Adrenal gland (tissue), 12 donors: ENCODE measurements around the gene LY86. TPM values are rescaled to one million over a fixed set of nuclear protein-coding genes. Genes with fewer than 3 reads are reported as not detected.

Experiments used
- DNase-seq, 7 donors: peaks; one replicate each; pipeline ENCODE4 v3.0.0-alpha.2; 2019 to 2020
- H3K27ac ChIP-seq, 5 donors: fragments of 200-600 bp; sonication (generic) in 4 of 5; 1 replicate in 3 of 5; 2 replicates in 2 of 5; pipeline versions ENCODE4 v1.5.1 to v1.8.0; 2016 to 2020; ENCODE audit warnings: mild to moderate bottlenecking in 1 of 5
- H3K27me3 ChIP-seq: fragments of 200-600 bp; 2 replicates; pipeline ENCODE4 v1.8.0; 2021
- H3K36me3 ChIP-seq, 2 donors: fragments of 200-600 bp; replicated peaks in 1 of 2; 1 replicate in 1 of 2; 2 replicates in 1 of 2; pipeline versions ENCODE4 v1.5.1 to v1.8.0; 2018 to 2022
- H3K4me1 ChIP-seq, 2 donors: fragments of 200-600 bp; replicated peaks in 1 of 2; 1 replicate in 1 of 2; 2 replicates in 1 of 2; pipeline versions ENCODE4 v1.5.1 to v1.8.0; 2018 to 2021
- H3K4me3 ChIP-seq, 4 donors: fragments of 200-600 bp; sonication (generic) in 3 of 4; one replicate each; pipeline ENCODE4 v1.5.1; 2016 to 2018
- H3K9me3 ChIP-seq, 3 donors: fragments of 200-600 bp; sonication (generic) in 1 of 3; replicated peaks in 1 of 3; 1 replicate in 2 of 3; 2 replicates in 1 of 3; pipeline versions ENCODE4 v1.5.1 to v1.8.0; 2016 to 2021
- POLR2A ChIP-seq, 2 donors: fragments of 450-650 bp; IDR thresholded peaks; one replicate each; pipeline ENCODE4 v1.6.1; 2017; ENCODE audit warnings: antibody characterized with exemption in 2 of 2, mild to moderate bottlenecking in 2 of 2, moderate library complexity in 1 of 2
- WGBS, 4 donors: extraction: QIAGEN DNeasy Blood & Tissue Kit in 2 of 4; methylation state at CpG; one replicate each; pipeline versions ENCODE4 v1.1.5 to v1.1.7; 2013 to 2017; 5-methylcytosine and 5-hydroxymethylcytosine counted together
- intact Hi-C, 2 donors: fragments of 100-400 bp; cut with DNase I; formaldehyde crosslinking; loops; one replicate each; pipeline versions ENCODE4 v1.14.1 to v1.15.0; 2022 to 2023
- polyA plus RNA-seq, 3 donors: library from polyadenylated mRNA; stranded (reverse); fragments of 200-250 nt in 2 of 3; fragments of 350-450 nt in 1 of 3; fragmentation: Illumina TruSeq in 1 of 3; extraction: RNeasy Lipid Tissue Mini Kit (QIAGEN cat#74804) in 1 of 3; gene quantifications; one replicate each; pipeline ENCODE4 v1.2.3, GENCODE V29; 2013 to 2014
- total RNA-seq, 9 donors: library from RNA; depleted of rRNA in 4 of 9; stranded (reverse); fragments of >200 nt in 4 of 9; fragments of 120-200 nt in 1 of 9; fragmentation: NEBNext Ultra II Directional in 1 of 9; extraction: Animal tissue kit (Norgen Biotek cat#: 25700) in 1 of 9; gene quantifications; one replicate each; pipeline versions ENCODE4 v1.1.0 to v1.2.4, GENCODE V29; 2013 to 2023
- TF ChIP-seq, protein P1 (sequence below), 6 experiments: fragments of 450-650 bp in 4 of 6; fragments of 200-600 bp in 2 of 6; sonication (generic) in 1 of 6; IDR thresholded peaks; 1 replicate in 5 of 6; 2 replicates in 1 of 6; pipeline versions ENCODE4 v1.5.1 to v1.8.0; 2016 to 2021; ENCODE audit warnings: antibody characterized with exemption in 6 of 6, mild to moderate bottlenecking in 2 of 6, moderate library complexity in 1 of 6
- donor health status: healthy with polysubstance abuse.
- donor health status: Bipolar disorder and iron deficiency.
- donor health status: DM: yes; HTN: yes; CAD: no.
- donor health status: DM: no; HTN: no; CAD: no.
- donor health status: DM: no; HTN: no; CAD: no.
- donor health status: DM: yes; HTN: yes; CAD: no.

LY86 gene
- total and polyA plus RNA-seq, 12 donors = 0.60 to 25.7 (median 7.1) TPM

DNA sequence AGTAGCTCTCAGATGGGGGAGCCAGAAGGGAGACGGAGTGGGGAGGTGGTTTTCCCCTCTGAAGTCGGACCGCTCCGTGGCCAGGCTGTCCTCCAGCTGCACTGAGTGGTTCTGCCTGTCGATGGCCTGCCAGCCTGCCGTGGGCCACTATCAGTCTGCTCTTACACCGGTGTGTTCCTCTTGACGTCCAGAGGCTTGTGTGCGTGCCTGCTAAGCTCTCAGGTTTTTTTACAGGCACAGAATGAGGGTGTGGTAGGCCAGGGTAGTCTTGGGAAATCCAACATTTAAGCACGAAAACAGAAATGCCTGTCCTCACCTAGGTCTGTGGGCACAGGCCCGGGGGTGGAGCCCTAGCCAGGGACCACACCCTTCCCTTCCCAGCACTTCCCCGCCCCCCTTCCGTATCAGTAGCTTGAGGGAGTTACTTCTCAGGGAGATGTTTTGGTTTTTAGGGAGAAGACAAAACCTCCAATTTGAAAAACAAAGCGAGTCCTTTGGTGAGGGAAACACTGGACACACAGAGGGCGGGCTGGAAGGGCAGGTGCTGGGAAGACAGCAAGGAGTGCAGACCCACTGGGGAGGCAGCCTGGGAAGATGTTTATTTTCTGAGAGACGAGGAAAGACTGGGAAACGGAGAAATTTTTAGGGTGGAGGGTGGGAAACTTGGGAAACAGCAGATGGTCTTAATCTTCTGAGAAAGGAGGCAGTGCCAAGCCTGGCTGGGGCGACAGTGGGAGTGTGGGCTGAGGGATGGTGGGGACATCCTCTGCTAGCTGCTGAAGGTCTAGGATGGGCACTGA, 106.5 kb downstream of the LY86 start:
- DNase-seq = no peak
- intact Hi-C loops = no loop called here
- no peaks in the 10 kb centered on the region for H3K27me3 ChIP-seq
- no peak overlapping the region for H3K4me3 ChIP-seq
- no peak for TF ChIP-seq POLR2A (IDR thresholded peaks at IDR 0.05)
- TF ChIP-seq, protein P1, sequence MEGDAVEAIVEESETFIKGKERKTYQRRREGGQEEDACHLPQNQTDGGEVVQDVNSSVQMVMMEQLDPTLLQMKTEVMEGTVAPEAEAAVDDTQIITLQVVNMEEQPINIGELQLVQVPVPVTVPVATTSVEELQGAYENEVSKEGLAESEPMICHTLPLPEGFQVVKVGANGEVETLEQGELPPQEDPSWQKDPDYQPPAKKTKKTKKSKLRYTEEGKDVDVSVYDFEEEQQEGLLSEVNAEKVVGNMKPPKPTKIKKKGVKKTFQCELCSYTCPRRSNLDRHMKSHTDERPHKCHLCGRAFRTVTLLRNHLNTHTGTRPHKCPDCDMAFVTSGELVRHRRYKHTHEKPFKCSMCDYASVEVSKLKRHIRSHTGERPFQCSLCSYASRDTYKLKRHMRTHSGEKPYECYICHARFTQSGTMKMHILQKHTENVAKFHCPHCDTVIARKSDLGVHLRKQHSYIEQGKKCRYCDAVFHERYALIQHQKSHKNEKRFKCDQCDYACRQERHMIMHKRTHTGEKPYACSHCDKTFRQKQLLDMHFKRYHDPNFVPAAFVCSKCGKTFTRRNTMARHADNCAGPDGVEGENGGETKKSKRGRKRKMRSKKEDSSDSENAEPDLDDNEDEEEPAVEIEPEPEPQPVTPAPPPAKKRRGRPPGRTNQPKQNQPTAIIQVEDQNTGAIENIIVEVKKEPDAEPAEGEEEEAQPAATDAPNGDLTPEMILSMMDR (IDR thresholded peaks at IDR 0.05) = no peak
- peaks cover 14 to 32% of the 10 kb centered on the region in 2 donors for H3K4me1 ChIP-seq
- 71 to 76% (median 72%) methylated on average over 11 to 18 of the region's 18 CpGs for WGBS, 4 donors
- no peaks in the 10 kb centered on the region for H3K9me3 ChIP-seq
- H3K27ac ChIP-seq = peak overlapping the region in 1 of 5 donors; percentile 25
- H3K36me3 ChIP-seq = no peaks in the 10 kb centered on the region

DNA sequence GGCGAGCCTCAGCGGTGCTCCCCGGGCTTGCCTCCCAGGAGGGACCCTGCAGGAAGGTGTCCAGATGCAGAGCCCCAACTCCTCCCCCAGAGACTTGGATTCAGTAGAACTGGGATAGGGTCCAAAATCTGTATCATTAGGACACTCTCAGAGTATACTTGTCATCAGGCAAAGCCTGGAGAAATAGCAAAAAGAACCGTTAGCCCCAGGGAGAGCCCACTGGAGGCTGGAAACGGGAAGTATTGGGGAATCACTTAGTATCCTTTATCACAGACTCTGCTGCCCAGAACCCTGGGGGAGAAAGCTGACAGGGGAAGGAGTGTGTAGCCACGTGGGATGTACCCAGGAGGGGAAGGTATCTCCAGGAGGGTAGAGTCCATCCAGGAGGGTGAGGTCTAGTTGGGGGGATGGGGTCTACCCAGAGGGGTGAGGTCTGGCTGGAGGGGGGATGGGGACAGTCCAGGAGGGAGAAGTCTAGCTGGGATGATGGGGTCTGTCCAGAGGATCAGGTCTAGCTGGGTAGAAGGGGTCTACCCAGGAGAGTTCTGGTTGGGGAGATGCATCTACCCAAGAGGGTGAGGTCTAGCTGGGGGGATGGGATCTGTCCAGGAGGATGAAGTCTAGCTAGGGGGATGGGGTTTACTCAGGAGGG, 107.2 kb downstream of the LY86 start:
- Histone ChIP-seq H3K36me3 (no peaks in the 10 kb centered on the region), H3K9me3 (no peaks in the 10 kb centered on the region), H3K27ac (peak overlapping the region in 1 of 5 donors; percentile 11), H3K4me3 (no peak overlapping the region), H3K4me1 (peaks cover 19 to 39% of the 10 kb centered on the region in 2 donors), H3K27me3 (no peaks in the 10 kb centered on the region)
- no peak for TF ChIP-seq POLR2A (IDR thresholded peaks at IDR 0.05)
- TF ChIP-seq, protein P1 (IDR thresholded peaks at IDR 0.05) = no peak
- WGBS, 4 donors = 56 to 85% (median 69%) methylated on average over 6 of the region's 6 CpGs
- DNase-seq = no peak
- intact Hi-C loops = no loop called here

DNA sequence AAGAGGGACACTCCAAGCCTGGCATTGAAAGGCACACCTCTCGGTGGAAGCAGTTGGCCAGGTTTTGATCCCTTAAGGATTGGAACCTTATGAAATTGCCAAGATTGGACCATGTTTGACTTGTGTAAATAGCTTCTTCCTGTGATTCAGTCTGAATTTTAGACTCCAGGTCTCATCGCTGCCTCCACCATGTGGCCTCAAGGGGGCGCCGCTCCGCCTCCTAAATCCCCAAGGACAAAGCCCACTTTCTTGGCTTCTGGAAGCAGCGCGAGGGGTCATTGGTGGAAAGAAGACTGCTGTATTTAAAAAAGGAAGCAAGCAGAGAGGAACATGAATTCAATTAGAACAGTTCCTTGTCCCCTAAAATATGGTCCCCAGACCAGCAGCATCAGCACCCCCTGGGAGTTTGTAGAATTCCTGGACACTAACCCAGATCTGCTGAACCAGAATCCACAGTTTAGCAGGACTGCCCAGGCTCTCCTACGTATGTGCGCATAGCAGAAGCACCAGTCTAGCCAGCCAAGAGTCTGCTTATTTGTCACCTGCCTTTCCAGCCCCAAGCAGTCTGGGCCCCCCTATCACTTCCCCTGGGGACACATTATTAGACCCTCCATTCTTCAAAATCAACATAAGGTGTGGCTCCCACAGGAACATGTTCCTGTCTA, 108.5 kb downstream of the LY86 start:
- no peak overlapping the region for H3K4me3 ChIP-seq
- no peaks in the 10 kb centered on the region for H3K9me3 ChIP-seq
- DNase-seq = peak; percentile 64 to 87 (median 79)
- H3K36me3 ChIP-seq = no peaks in the 10 kb centered on the region
- peaks cover 20 to 39% of the 10 kb centered on the region in 2 donors for H3K4me1 ChIP-seq
- TF ChIP-seq POLR2A (IDR thresholded peaks at IDR 0.05) = no peak
- TF ChIP-seq, protein P1 (IDR thresholded peaks at IDR 0.05) = peak; percentile 59 to 87 (median 72)
- H3K27me3 ChIP-seq = no peaks in the 10 kb centered on the region
- intact Hi-C loops = no loop called here
- WGBS, 4 donors = 24 to 30% (median 27%) methylated on average over 8 to 9 of the region's 9 CpGs
- peak overlapping the region in 1 of 5 donors; percentile 11 for H3K27ac ChIP-seq

DNA sequence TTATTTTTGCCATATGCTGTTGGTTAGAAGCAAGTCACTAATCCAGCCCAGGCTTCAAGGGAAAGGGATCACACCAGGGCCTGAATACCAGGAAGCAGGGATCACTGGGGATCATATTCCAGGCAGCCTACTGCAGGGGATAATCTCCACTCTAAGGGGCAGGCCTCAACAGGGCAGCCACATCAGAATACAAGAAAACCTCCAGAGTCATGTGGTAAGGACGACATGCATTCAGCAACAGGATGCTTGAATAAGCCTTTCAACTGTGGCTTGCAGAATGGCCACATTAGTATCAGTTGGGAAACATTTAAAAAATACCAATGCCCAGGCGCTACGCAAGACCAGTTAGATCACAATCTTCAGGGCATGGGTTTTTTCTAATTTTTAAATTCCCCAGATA, 109.1 kb downstream of the LY86 start:
- 89 to 95% (median 93%) methylated on average over 3 of the region's 3 CpGs for WGBS, 4 donors
- no peak overlapping the region for H3K27ac ChIP-seq
- intact Hi-C loops = no loop called here

More for the DNA sequence above, 109.1 kb downstream of the LY86 start:
- TF ChIP-seq, protein P1 (IDR thresholded peaks at IDR 0.05) = no peak
- no peak for TF ChIP-seq POLR2A (IDR thresholded peaks at IDR 0.05)
- DNase-seq = no peak
- Histone ChIP-seq H3K4me3 (no peak overlapping the region), H3K9me3 (no peaks in the 10 kb centered on the region), H3K36me3 (no peaks in the 10 kb centered on the region), H3K27me3 (no peaks in the 10 kb centered on the region), H3K4me1 (peaks cover 20 to 39% of the 10 kb centered on the region in 2 donors)
